B cell (primary cell): Measurements from ENCODE around the gene CYP27B1. TPM values are rescaled to one million over a fixed set of nuclear protein-coding genes. Genes with fewer than 3 reads are reported as not detected.

ENCODE experiments used
- ATAC-seq: fragments of 200-7000 bp; cut with Tn5 transposase; one replicate; pipeline ENCODE4 v1.10.0; 2021; ENCODE audit warnings: low read depth, mild to moderate bottlenecking, moderate number of reproducible peaks, moderate library complexity
- CTCF ChIA-PET: fragments of 350-600 bp; sonication (Branson Sonifier 250); formaldehyde crosslinking; loops from one replicate; lab custom pipeline; 2021; ENCODE audit warnings: antibody characterized with exemption, inconsistent platforms; lab: Charles Lee
- POLR2A ChIA-PET: fragments of 350-600 bp; sonication (Branson Sonifier 250); formaldehyde crosslinking; loops from one replicate; lab custom pipeline; 2021; ENCODE audit warnings: antibody characterized with exemption; lab: Charles Lee
- DNase-seq: peaks from one replicate; pipeline ENCODE4 v3.0.0; 2013
- H2AFZ ChIP-seq: 2 replicates; pipeline ENCODE4 v1.6.1; 2012; ENCODE audit warnings: mild to moderate bottlenecking, low read depth, low read length; ENCODE audit not compliant: insufficient read depth, poor library complexity, severe bottlenecking
- H3K27ac ChIP-seq, 2 donors: 1 replicate in 1 of 2; 2 replicates in 1 of 2; pipeline ENCODE4 v1.5.1; 2012 to 2013; ENCODE audit warnings: low read length in 2 of 2, mild to moderate bottlenecking in 2 of 2, moderate library complexity in 1 of 2
- H3K27me3 ChIP-seq, 4 experiments: fragments of 200-600 bp in 1 of 4; sonication (generic) in 1 of 4; replicated peaks in 1 of 4; 1 replicate in 2 of 4; 2 replicates in 2 of 4; pipeline versions ENCODE4 v1.6.1 to v1.7.0; 2013 to 2016; ENCODE audit warnings: low read length in 3 of 4, mild to moderate bottlenecking in 2 of 4, mixed read lengths in 1 of 4, moderate library complexity in 1 of 4; ENCODE audit not compliant: insufficient read depth in 4 of 4, control insufficient read depth in 3 of 4; ENCODE audit errors: control extremely low read depth in 1 of 4
- H3K36me3 ChIP-seq, 2 experiments: replicated peaks in 1 of 2; 1 replicate in 1 of 2; 2 replicates in 1 of 2; pipeline versions ENCODE4 v1.6.1 to v1.7.1; 2013; ENCODE audit warnings: low read length in 1 of 2; ENCODE audit not compliant: insufficient read depth in 2 of 2, control insufficient read depth in 1 of 2; ENCODE audit errors: control extremely low read depth in 1 of 2, extremely low read depth in 1 of 2
- H3K4me1 ChIP-seq, 2 donors: fragments of 200-600 bp in 1 of 2; sonication (generic) in 1 of 2; 1 replicate in 1 of 2; 2 replicates in 1 of 2; pipeline versions ENCODE4 v1.5.1 to v1.6.1; 2013 to 2017; ENCODE audit warnings: low read length in 2 of 2; ENCODE audit not compliant: control insufficient read depth in 2 of 2, insufficient read depth in 2 of 2
- H3K4me2 ChIP-seq: replicated peaks from 2 replicates; pipeline ENCODE3; 2012; ENCODE audit warnings: mild to moderate bottlenecking, low read depth, low read length; ENCODE audit not compliant: poor library complexity, severe bottlenecking
- H3K4me3 ChIP-seq, 5 experiments: fragments of 200-600 bp in 1 of 5; sonication (generic) in 1 of 5; 1 replicate in 3 of 5; 2 replicates in 2 of 5; pipeline versions ENCODE4 v1.5.1 to v1.7.0; 2011 to 2016; ENCODE audit warnings: low read length in 4 of 5, mild to moderate bottlenecking in 4 of 5, low read depth in 2 of 5, control low read depth in 1 of 5, moderate library complexity in 1 of 5; ENCODE audit not compliant: insufficient read depth in 1 of 5; ENCODE audit errors: control extremely low read depth in 1 of 5, extremely low read depth in 1 of 5
- H3K79me2 ChIP-seq: fragments of 200-600 bp; sonication (generic); one replicate; pipeline ENCODE4 v1.6.0; 2016; ENCODE audit warnings: low read length; ENCODE audit not compliant: control insufficient read depth, insufficient read depth
- H3K9ac ChIP-seq: fragments of 200-600 bp; sonication (generic); 2 replicates; pipeline ENCODE4 v1.6.1; 2017; ENCODE audit warnings: mild to moderate bottlenecking, low read length, moderate library complexity
- H3K9me3 ChIP-seq, 3 donors: one replicate each; pipeline versions ENCODE4 v1.6.1 to v1.7.1; 2013; ENCODE audit warnings: low read length in 2 of 3; ENCODE audit not compliant: control insufficient read depth in 2 of 3, insufficient read depth in 1 of 3; ENCODE audit errors: control extremely low read depth in 1 of 3
- H4K20me1 ChIP-seq: 2 replicates; pipeline ENCODE4 v1.6.0; 2012; ENCODE audit warnings: mild to moderate bottlenecking, low read length; ENCODE audit not compliant: insufficient read depth, control insufficient read depth, poor library complexity, severe bottlenecking
- H3K27ac Mint-ChIP-seq: one replicate; pipeline ENCODE4 v1.8.0; 2021; ENCODE audit warnings: mixed read lengths
- H3K27me3 Mint-ChIP-seq: one replicate; pipeline ENCODE4 v1.8.0; 2021; ENCODE audit warnings: mixed read lengths
- H3K4me1 Mint-ChIP-seq: one replicate; pipeline ENCODE4 v1.8.0; 2021; ENCODE audit warnings: mixed read lengths
- H3K4me3 Mint-ChIP-seq: one replicate; pipeline ENCODE4 v1.8.0; 2021; ENCODE audit warnings: mixed read lengths
- H3K9me3 Mint-ChIP-seq: one replicate; pipeline ENCODE4 v1.8.0; 2022; ENCODE audit warnings: mixed read lengths; ENCODE audit not compliant: insufficient read depth
- EZH2 ChIP-seq: IDR thresholded peaks from 2 replicates; pipeline ENCODE4 v1.6.1; 2012; ENCODE audit warnings: borderline replicate concordance, low read depth, mild to moderate bottlenecking, moderate library complexity, low read length; ENCODE audit not compliant: insufficient read depth, poor library complexity, severe bottlenecking
- WGBS: methylation state at CpG from one replicate; pipeline ENCODE4 v1.1.5; 2013; ENCODE audit warnings: missing lambda C conversion rate; ENCODE audit not compliant: insufficient coverage; 5-methylcytosine and 5-hydroxymethylcytosine counted together
- intact Hi-C: fragments of 100-400 bp; cut with micrococcal nuclease; formaldehyde crosslinking; loops from one replicate; pipeline ENCODE4 v1.10.0; 2022
- polyA plus RNA-seq: library from polyadenylated mRNA; depleted of rRNA; stranded (reverse); fragments of >200 nt; gene quantifications from 2 replicates; pipeline ENCODE4 v1.2.3, GENCODE V29; 2012
- total RNA-seq, 2 donors: library from RNA; stranded (reverse); fragments of 120-200 nt in 1 of 2; gene quantifications; 1 replicate in 1 of 2; 2 replicates in 1 of 2; pipeline versions ENCODE4 v1.2.3 to v1.2.4, GENCODE V29; 2013 to 2022
- TF ChIP-seq, protein P1 (sequence below): fragments of 200-600 bp; IDR thresholded peaks from one replicate; pipeline ENCODE4 v1.8.0; 2022; ENCODE audit warnings: antibody characterized with exemption, mild to moderate bottlenecking

The CYP27B1 gene
- total and polyA plus RNA-seq, 2 donors (not counting 1 experiment from before 2014, with no cell fraction given) = 0.66 to 0.79 TPM

DNA sequence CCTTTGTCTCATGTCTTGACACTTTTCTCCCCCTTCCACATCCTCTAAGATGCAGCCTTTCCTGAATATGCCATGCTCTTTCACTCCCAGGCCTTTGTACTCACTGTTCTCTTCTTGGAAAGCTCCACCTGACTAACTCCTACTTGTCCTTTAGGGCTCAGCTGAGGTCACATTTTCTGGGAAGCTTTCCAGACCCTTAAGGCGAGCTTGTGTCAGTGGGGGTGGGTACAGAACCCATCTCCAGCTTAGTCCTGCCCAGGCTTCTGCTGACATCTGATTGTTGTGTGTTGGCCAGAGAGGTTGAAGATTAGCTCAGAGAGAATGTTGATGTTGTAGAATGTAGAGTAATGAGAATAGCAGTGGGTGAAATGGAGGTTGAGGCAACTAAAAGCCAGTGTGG, 12.9 kb upstream of the CYP27B1 start:
- Histone ChIP-seq H3K4me1 (peaks cover 9 to 17% of the 10 kb centered on the region in 2 donors), H3K4me3 (no peak overlapping the region), H3K4me2 (no peak overlapping the region), H2AFZ (no peak overlapping the region), H3K79me2 (peaks cover 20% of the 10 kb centered on the region), H3K27ac (no peak overlapping the region), H3K9me3 (no peaks in the 10 kb centered on the region), H3K9ac (no peak overlapping the region), H3K27me3 (no peaks in the 10 kb centered on the region), H3K36me3 (no peaks in the 10 kb centered on the region), H4K20me1 (no peaks in the 10 kb centered on the region)
- Mint-ChIP-seq H3K27me3 (no peaks in the 10 kb centered on the region), H3K4me1 (peaks cover 18% of the 10 kb centered on the region), H3K9me3 (no peaks in the 10 kb centered on the region), H3K27ac (no peak overlapping the region), H3K4me3 (no peak overlapping the region)
- ChIA-PET POLR2A (no interaction called here), CTCF (interaction anchor here (1.3 to 6.9 kb wide), 4 partner anchors 14 to 125 kb away, joined by 4 to 59 read pairs (median 6); no protein-coding TSS in a partner anchor)
- ATAC-seq (no peak), DNase-seq (no peak)
- intact Hi-C loops = loop anchor here (5.0 kb wide), 1 partner anchor 37 kb away; no protein-coding TSS in a partner anchor
- 100% methylated on average over 1 of the region's 1 CpG for WGBS
- TF ChIP-seq, protein P1, sequence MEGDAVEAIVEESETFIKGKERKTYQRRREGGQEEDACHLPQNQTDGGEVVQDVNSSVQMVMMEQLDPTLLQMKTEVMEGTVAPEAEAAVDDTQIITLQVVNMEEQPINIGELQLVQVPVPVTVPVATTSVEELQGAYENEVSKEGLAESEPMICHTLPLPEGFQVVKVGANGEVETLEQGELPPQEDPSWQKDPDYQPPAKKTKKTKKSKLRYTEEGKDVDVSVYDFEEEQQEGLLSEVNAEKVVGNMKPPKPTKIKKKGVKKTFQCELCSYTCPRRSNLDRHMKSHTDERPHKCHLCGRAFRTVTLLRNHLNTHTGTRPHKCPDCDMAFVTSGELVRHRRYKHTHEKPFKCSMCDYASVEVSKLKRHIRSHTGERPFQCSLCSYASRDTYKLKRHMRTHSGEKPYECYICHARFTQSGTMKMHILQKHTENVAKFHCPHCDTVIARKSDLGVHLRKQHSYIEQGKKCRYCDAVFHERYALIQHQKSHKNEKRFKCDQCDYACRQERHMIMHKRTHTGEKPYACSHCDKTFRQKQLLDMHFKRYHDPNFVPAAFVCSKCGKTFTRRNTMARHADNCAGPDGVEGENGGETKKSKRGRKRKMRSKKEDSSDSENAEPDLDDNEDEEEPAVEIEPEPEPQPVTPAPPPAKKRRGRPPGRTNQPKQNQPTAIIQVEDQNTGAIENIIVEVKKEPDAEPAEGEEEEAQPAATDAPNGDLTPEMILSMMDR = no peak
- no peak for TF ChIP-seq EZH2

DNA sequence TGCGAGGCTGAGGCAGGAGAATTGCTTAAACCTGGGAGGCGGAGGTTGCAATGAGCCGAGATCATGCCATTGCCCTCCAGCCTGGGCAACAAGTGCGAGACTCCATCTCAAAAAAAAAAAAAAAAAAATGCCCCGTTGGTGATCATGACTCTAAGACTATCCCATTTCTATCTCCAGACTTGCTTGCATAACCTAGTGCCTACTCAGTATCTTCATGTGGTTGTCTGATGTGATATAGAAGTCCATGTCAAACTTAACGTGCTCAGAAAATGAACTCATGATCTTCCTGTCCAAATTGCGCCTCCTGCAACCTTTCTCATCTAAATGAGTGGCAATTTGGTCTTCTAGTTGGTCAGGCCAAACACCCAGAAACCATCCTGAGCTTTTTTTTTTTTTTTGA, 11.0 kb upstream of the CYP27B1 start:
- Histone ChIP-seq H3K79me2 (peaks cover 4% of the 10 kb centered on the region), H3K4me1 (peaks cover 6 to 7% of the 10 kb centered on the region in 2 donors), H4K20me1 (no peaks in the 10 kb centered on the region), H3K36me3 (no peaks in the 10 kb centered on the region), H3K27me3 (no peaks in the 10 kb centered on the region), H3K9me3 (no peaks in the 10 kb centered on the region), H3K4me3 (no peak overlapping the region), H3K27ac (no peak overlapping the region), H2AFZ (no peak overlapping the region), H3K4me2 (no peak overlapping the region), H3K9ac (no peak overlapping the region)
- TF ChIP-seq, protein P1 = no peak
- no peak for TF ChIP-seq EZH2
- ATAC-seq (no peak), DNase-seq (no peak)
- no peak overlapping the region for H3K4me3 Mint-ChIP-seq
- H3K27me3 Mint-ChIP-seq = no peaks in the 10 kb centered on the region
- H3K27ac Mint-ChIP-seq = no peak overlapping the region
- POLR2A ChIA-PET = interaction anchor here (0.7 kb wide), 1 partner anchor 1308 kb away, joined by 6 read pairs; no protein-coding TSS in a partner anchor
- WGBS = 100% methylated on average over 3 of the region's 7 CpGs
- peaks cover 9% of the 10 kb centered on the region for H3K4me1 Mint-ChIP-seq
- CTCF ChIA-PET = interaction anchor here (0.7 to 1.0 kb wide), 2 partner anchors 22 to 25 kb away, joined by 3 read pairs; no protein-coding TSS in a partner anchor
- intact Hi-C loops = no loop called here
- H3K9me3 Mint-ChIP-seq = no peaks in the 10 kb centered on the region
